ENCODE data around the gene XPNPEP2. TPM values are rescaled to one million over a fixed set of nuclear protein-coding genes. Genes with fewer than 3 reads are reported as not detected.

The XPNPEP2 gene
- polyA plus RNA-seq, 3 donors: 0.19 TPM; not detected in 2

GRCh38 chrX:129721870-129722269, 16.9 kb upstream of the XPNPEP2 start:
- 14% methylated on average over 2 of the region's 4 CpGs for WGBS (ENCODE audit: insufficient coverage)
- no peak overlapping the region for H3K4me3 ChIP-seq (replicated peaks in 1 of 3; ENCODE audit: low read depth in 2 of 3, low read length in 3 of 3)
- H3K27ac Mint-ChIP-seq: no peak overlapping the region
- H3K27me3 Mint-ChIP-seq (ENCODE audit: low read depth in 3 of 3): peaks cover 0 to 8% (median 3%) of the 10 kb centered on the region in 3 donors
- peaks cover 10% of the 10 kb centered on the region for H3K4me1 Mint-ChIP-seq
- H3K4me2 ChIP-seq (replicated peaks; ENCODE audit: extremely low read depth, low read length, poor library complexity, severe bottlenecking): no peak overlapping the region
- no peaks in the 10 kb centered on the region for H4K20me1 ChIP-seq (ENCODE audit: insufficient read depth, low read length)
- H3K9me3 ChIP-seq (replicated peaks in 1 of 2; ENCODE audit: control insufficient read depth in 1 of 2, insufficient read depth in 1 of 2, low read length in 2 of 2): no peaks in the 10 kb centered on the region
- no peak overlapping the region for H3K4me3 Mint-ChIP-seq
- H3K79me2 ChIP-seq (ENCODE audit: insufficient read depth, low read length): no peaks in the 10 kb centered on the region
- no peaks in the 10 kb centered on the region for H3K36me3 Mint-ChIP-seq
- intact Hi-C loops (cut with micrococcal nuclease): no loop called here
- no peak for DNase-seq
- H3K27me3 ChIP-seq (ENCODE audit: control insufficient read depth in 2 of 2, insufficient read depth in 2 of 2, low read length in 2 of 2): no peaks in the 10 kb centered on the region
- H2AFZ ChIP-seq (ENCODE audit: insufficient read depth, low read depth, low read length, poor library complexity, severe bottlenecking): no peak overlapping the region
- H3K9ac ChIP-seq (ENCODE audit: insufficient read depth, low read length, poor library complexity, severe bottlenecking): no peak overlapping the region
- no peaks in the 10 kb centered on the region for H3K36me3 ChIP-seq (replicated peaks in 1 of 2; ENCODE audit: control insufficient read depth in 1 of 2, insufficient read depth in 2 of 2, low read length in 2 of 2)
- peaks cover 6 to 8% of the 10 kb centered on the region in 2 donors for H3K4me1 ChIP-seq (ENCODE audit: control insufficient read depth in 1 of 2, insufficient read depth in 2 of 2, low read length in 2 of 2)
- H3K27ac ChIP-seq (ENCODE audit: low read depth in 1 of 2, low read length in 2 of 2): no peak overlapping the region
- TF ChIP-seq CTCF (IDR thresholded peaks at IDR 0.05): no peak
- H3K9me3 Mint-ChIP-seq: no peaks in the 10 kb centered on the region

- no peak overlapping the region for H3K9ac ChIP-seq (ENCODE audit: insufficient read depth, low read length, poor library complexity, severe bottlenecking)
- Mint-ChIP-seq H3K4me3 (no peak overlapping the region), H3K9me3 (no peaks in the 10 kb centered on the region), H3K27ac (no peak overlapping the region), H3K27me3 (ENCODE audit: low read depth in 3 of 3) (peaks cover 0 to 8% (median 3%) of the 10 kb centered on the region in 3 donors), H3K4me1 (peaks cover 10% of the 10 kb centered on the region), H3K36me3 (no peaks in the 10 kb centered on the region)
- no peak for TF ChIP-seq CTCF (IDR thresholded peaks at IDR 0.05)
- no peak overlapping the region for H3K27ac ChIP-seq (ENCODE audit: low read depth in 1 of 2, low read length in 2 of 2)
- H3K4me1 ChIP-seq (ENCODE audit: control insufficient read depth in 1 of 2, insufficient read depth in 2 of 2, low read length in 2 of 2): peaks cover 4% of the 10 kb centered on the region in 2 donors
- no CpG with 5 or more reads among the region's 4 CpGs for WGBS (ENCODE audit: insufficient coverage)
- intact Hi-C loops (cut with micrococcal nuclease): no loop called here
- H3K79me2 ChIP-seq (ENCODE audit: insufficient read depth, low read length): no peaks in the 10 kb centered on the region
- no peaks in the 10 kb centered on the region for H3K36me3 ChIP-seq (replicated peaks in 1 of 2; ENCODE audit: control insufficient read depth in 1 of 2, insufficient read depth in 2 of 2, low read length in 2 of 2)
- no peak overlapping the region for H3K4me2 ChIP-seq (replicated peaks; ENCODE audit: extremely low read depth, low read length, poor library complexity, severe bottlenecking)
- H4K20me1 ChIP-seq (ENCODE audit: insufficient read depth, low read length): no peaks in the 10 kb centered on the region
- H3K27me3 ChIP-seq (ENCODE audit: control insufficient read depth in 2 of 2, insufficient read depth in 2 of 2, low read length in 2 of 2): no peaks in the 10 kb centered on the region
- H2AFZ ChIP-seq (ENCODE audit: insufficient read depth, low read depth, low read length, poor library complexity, severe bottlenecking): no peak overlapping the region
- no peaks in the 10 kb centered on the region for H3K9me3 ChIP-seq (replicated peaks in 1 of 2; ENCODE audit: control insufficient read depth in 1 of 2, insufficient read depth in 1 of 2, low read length in 2 of 2)
- no peak overlapping the region for H3K4me3 ChIP-seq (replicated peaks in 1 of 3; ENCODE audit: low read depth in 2 of 3, low read length in 3 of 3)
- no peak for DNase-seq
Observed at GRCh38 chrX:129723511-129723910, 15.3 kb upstream of the XPNPEP2 start.
